ENCODE measurements around the gene CARS2. TPM values are rescaled to one million over a fixed set of nuclear protein-coding genes. Genes with fewer than 3 reads are reported as not detected.

Gene CARS2
- total RNA-seq, 4 donors from 2014 or later, result 40.0 to 398 (median 65.2) TPM

- DNase-seq (ENCODE audit: low spot score), result no peak
- no peak for ATAC-seq (ENCODE audit: low FRiP score)
- no peak for TF ChIP-seq CTCF (IDR thresholded peaks at IDR 0.05)
Measured at GRCh38 chr13:110651726-110652230, 54.1 kb downstream of the CARS2 start.

GRCh38 chr13:110651271-110651670 is 54.6 kb downstream of the CARS2 start:
- DNase-seq (ENCODE audit: low spot score) (no peak), ATAC-seq (ENCODE audit: low FRiP score) (no peak)
- no peak for TF ChIP-seq CTCF (IDR thresholded peaks at IDR 0.05)

GRCh38 chr13:110650436-110650835 is 55.5 kb downstream of the CARS2 start:
- ATAC-seq (ENCODE audit: low FRiP score), result no peak
- TF ChIP-seq CTCF (IDR thresholded peaks at IDR 0.05), result no peak
- no peak for DNase-seq (ENCODE audit: low spot score)

- ATAC-seq (ENCODE audit: low FRiP score) (no peak), DNase-seq (ENCODE audit: low spot score) (no peak)
- TF ChIP-seq CTCF (IDR thresholded peaks at IDR 0.05), result no peak
Measured at GRCh38 chr13:110649551-110649950, 56.4 kb downstream of the CARS2 start.

GRCh38 chr13:110648848-110649421 is 57.0 kb downstream of the CARS2 start:
- TF ChIP-seq CTCF (IDR thresholded peaks at IDR 0.05), result no peak

GRCh38 chr13:110648146-110648819 is 57.6 kb downstream of the CARS2 start:
- DNase-seq (ENCODE audit: low spot score) (no peak), ATAC-seq (ENCODE audit: low FRiP score) (no peak)
- TF ChIP-seq CTCF (IDR thresholded peaks at IDR 0.05), result no peak

More at GRCh38 chr13:110648848-110649421, 57.0 kb downstream of the CARS2 start:
- ATAC-seq (ENCODE audit: low FRiP score), result no peak
- no peak for DNase-seq (ENCODE audit: low spot score)

- ATAC-seq (ENCODE audit: low FRiP score) (no peak), DNase-seq (ENCODE audit: low spot score) (no peak)
- TF ChIP-seq CTCF (IDR thresholded peaks at IDR 0.05), result no peak
Measured at GRCh38 chr13:110647365-110647737, 58.6 kb downstream of the CARS2 start.
